Measurements from ENCODE around the gene SH2D3C. TPM values are rescaled to one million over a fixed set of nuclear protein-coding genes. Genes with fewer than 3 reads are reported as not detected.

SH2D3C gene
- total and polyA plus RNA-seq, 9 donors, result 1.9 to 17.0 (median 4.6) TPM

DNA sequence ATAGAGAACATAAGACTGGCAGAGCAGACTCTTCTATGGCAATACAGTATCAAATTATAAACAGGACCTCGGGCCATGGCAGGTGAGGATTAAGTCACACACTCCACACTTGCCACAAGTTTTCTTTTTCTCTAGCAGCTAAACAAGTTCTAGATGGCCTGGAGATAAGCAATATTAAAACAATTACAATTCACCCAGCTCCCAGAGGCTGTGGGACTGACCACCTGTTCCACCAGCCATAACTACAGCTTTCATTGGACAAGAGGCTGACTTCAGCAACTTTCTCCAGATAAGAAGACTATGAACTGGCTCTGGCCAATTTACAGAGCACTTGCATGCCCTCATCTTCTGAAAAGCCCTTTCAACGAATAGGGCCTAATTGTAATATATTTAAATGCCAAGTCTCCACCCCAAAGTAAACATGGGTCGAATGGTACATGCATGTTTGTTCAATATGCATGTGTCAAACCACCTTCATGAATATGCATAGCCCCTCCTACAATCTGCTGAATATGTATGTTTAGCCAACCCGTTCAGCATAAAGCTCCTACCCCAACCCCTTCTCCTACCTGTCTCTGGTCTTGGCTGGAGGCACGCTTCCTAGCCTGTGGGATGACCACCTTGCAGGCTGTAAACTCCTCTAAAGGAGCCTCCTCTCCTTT lies 77.7 kb downstream of the SH2D3C start:
- intact Hi-C loops (cut with DNase I), result no loop called here
- H3K27me3 ChIP-seq, result no peaks in the 10 kb centered on the region
- no peak for TF ChIP-seq POLR2A (IDR thresholded peaks at IDR 0.05)
- no peak for TF ChIP-seq EP300 (IDR thresholded peaks at IDR 0.05)
- TF ChIP-seq, protein P1, sequence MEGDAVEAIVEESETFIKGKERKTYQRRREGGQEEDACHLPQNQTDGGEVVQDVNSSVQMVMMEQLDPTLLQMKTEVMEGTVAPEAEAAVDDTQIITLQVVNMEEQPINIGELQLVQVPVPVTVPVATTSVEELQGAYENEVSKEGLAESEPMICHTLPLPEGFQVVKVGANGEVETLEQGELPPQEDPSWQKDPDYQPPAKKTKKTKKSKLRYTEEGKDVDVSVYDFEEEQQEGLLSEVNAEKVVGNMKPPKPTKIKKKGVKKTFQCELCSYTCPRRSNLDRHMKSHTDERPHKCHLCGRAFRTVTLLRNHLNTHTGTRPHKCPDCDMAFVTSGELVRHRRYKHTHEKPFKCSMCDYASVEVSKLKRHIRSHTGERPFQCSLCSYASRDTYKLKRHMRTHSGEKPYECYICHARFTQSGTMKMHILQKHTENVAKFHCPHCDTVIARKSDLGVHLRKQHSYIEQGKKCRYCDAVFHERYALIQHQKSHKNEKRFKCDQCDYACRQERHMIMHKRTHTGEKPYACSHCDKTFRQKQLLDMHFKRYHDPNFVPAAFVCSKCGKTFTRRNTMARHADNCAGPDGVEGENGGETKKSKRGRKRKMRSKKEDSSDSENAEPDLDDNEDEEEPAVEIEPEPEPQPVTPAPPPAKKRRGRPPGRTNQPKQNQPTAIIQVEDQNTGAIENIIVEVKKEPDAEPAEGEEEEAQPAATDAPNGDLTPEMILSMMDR (IDR thresholded peaks at IDR 0.05), result no peak
- no peaks in the 10 kb centered on the region for H3K36me3 ChIP-seq
- H3K4me3 ChIP-seq, result no peak overlapping the region
- H3K9me3 ChIP-seq, result no peaks in the 10 kb centered on the region
- H3K27ac ChIP-seq, result no peak overlapping the region
- peaks cover 3% of the 10 kb centered on the region for H3K4me1 ChIP-seq (ENCODE audit: insufficient read depth)
- no peak for DNase-seq
- WGBS, 3 donors, result 73 to 78% (median 76%) methylated on average over 5 of the region's 5 CpGs

DNA sequence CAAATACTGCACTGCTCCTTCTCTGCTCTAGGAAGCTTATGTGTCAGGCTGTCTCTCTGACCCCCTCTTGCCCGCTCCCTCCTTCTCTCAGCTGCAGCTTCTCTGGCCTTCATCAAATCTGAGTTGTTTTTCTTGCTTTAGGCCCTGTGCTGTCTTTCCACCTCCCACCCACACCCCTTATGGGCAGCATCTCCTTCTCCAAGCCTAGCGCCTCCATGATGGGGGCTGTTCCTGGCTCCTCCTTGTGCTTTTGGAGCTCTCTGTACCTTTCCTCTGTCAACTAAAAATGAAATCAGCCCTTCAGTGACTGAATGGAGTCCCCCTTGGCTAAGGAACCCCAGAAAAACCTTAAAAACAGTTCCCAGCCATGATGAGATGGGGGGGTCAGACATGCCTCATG lies 78.3 kb downstream of the SH2D3C start:
- H3K27ac ChIP-seq, result no peak overlapping the region
- no peaks in the 10 kb centered on the region for H3K27me3 ChIP-seq
- no peak for DNase-seq
- peaks cover 4% of the 10 kb centered on the region for H3K4me1 ChIP-seq (ENCODE audit: insufficient read depth)
- H3K4me3 ChIP-seq, result no peak overlapping the region
- intact Hi-C loops (cut with DNase I), result no loop called here
- 79 to 82% (median 82%) methylated on average over 2 of the region's 2 CpGs for WGBS, 3 donors
- TF ChIP-seq, protein P1 (IDR thresholded peaks at IDR 0.05), result no peak
- TF ChIP-seq EP300 (IDR thresholded peaks at IDR 0.05), result no peak
- no peak for TF ChIP-seq POLR2A (IDR thresholded peaks at IDR 0.05)
- H3K9me3 ChIP-seq, result no peaks in the 10 kb centered on the region
- H3K36me3 ChIP-seq, result no peaks in the 10 kb centered on the region

DNA sequence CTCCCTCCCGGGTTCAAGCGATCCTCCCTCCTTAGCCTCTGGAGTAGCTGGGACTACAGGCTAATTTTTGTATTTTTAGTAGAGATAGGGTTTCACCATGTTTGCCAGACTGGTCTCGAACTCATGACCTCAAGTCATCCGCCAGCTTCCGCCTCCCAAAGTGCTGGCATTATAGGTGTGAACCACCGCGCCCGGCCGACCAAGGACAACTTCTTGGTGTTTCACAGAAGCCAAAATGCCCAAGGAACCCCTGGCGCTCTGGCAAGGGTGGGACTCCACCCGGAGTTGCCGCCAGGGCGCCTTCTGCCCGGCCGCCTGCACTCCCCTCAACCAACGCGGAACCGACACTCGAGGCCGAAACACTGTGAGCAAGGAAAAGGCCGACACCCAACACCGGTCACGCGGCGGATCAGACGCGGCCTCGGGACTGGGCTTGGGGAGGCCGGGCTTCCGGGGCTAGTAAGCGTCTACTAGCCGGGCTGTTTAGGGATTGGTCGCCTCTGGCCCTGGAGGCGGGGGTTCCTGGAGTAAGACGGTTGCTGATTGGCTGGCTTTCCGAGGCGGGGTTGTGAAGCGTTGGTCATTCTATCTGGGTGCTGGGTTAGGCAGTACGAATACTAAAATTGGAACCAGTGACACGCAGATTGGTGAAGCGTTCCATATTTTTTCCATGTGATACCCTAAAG lies 79.3 kb downstream of the SH2D3C start:
- H3K9me3 ChIP-seq, result no peaks in the 10 kb centered on the region
- H3K4me1 ChIP-seq (ENCODE audit: insufficient read depth), result peaks cover 4% of the 10 kb centered on the region
- no peaks in the 10 kb centered on the region for H3K36me3 ChIP-seq
- TF ChIP-seq EP300 (IDR thresholded peaks at IDR 0.05) (no peak), POLR2A (IDR thresholded peaks at IDR 0.05) (peak; percentile 45)
- TF ChIP-seq, protein P1 (IDR thresholded peaks at IDR 0.05), result peak in 2 of 3 donors; percentile 21 to 23
- intact Hi-C loops (cut with DNase I), result no loop called here
- peak overlapping the region; percentile 32 for H3K4me3 ChIP-seq
- peak overlapping the region; percentile 26 to 67 for H3K27ac ChIP-seq
- no peaks in the 10 kb centered on the region for H3K27me3 ChIP-seq
- 10 to 14% (median 13%) methylated on average over 41 of the region's 41 CpGs for WGBS, 3 donors
- DNase-seq, result peak; percentile 95 to 98 (median 97)

DNA sequence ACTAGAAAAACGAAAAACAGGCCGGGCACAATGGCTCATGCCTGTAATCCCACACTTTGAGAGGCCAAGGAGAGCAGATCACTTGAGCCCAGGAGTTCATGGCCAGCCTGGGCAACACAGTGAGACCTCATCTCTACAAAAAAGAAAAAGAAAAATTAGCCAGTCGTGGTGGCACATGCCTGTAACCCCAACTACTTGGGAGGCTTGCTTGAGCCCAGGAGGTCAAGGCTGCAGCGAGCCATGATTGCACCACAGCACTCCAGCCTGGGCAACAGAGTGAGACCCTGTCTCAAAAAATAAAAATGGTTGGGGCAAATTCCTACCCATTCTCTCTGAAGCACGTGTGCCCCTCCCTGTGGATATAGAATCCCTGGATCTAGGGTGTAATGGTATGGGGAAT lies 80.1 kb downstream of the SH2D3C start:
- Histone ChIP-seq H3K9me3 (no peaks in the 10 kb centered on the region), H3K36me3 (no peaks in the 10 kb centered on the region), H3K4me1 (ENCODE audit: insufficient read depth) (peaks cover 4% of the 10 kb centered on the region), H3K27me3 (no peaks in the 10 kb centered on the region), H3K4me3 (no peak overlapping the region), H3K27ac (no peak overlapping the region)
- no peak for TF ChIP-seq EP300 (IDR thresholded peaks at IDR 0.05)
- TF ChIP-seq, protein P1 (IDR thresholded peaks at IDR 0.05), result no peak
- WGBS, 3 donors, result 79 to 91% (median 89%) methylated on average over 5 of the region's 5 CpGs
- no peak for DNase-seq
- intact Hi-C loops (cut with DNase I), result no loop called here
